ENCODE results near the gene AK9.
"Not testable (repeated sequence)": the region's sequence is repeated elsewhere in the genome, so short reads cannot be mapped to it uniquely, and the experiment has no call there.

The AK9 gene

GRCh38 chr6:109693111-109693510, 2.1 kb upstream of the AK9 start:
- no peak for DNase-seq

- peak; percentile 54 for DNase-seq
These were observed 647 bp downstream of the AK9 start for GRCh38 chr6:109690373-109690736.

- DNase-seq, result no peak
These were observed 3.7 kb downstream of the AK9 start for GRCh38 chr6:109687271-109687761.

- no peak for DNase-seq
These were observed 4.3 kb downstream of the AK9 start for GRCh38 chr6:109686566-109687265.

GRCh38 chr6:109678661-109679505, 12.1 kb downstream of the AK9 start:
- DNase-seq, result not testable (repeated sequence)

- no peak for DNase-seq
These were observed 12.8 kb downstream of the AK9 start for GRCh38 chr6:109678240-109678639.

- no peak for DNase-seq
These were observed 14.3 kb downstream of the AK9 start for GRCh38 chr6:109676724-109677123.

- no peak for DNase-seq
These were observed 18.2 kb downstream of the AK9 start for GRCh38 chr6:109672839-109673238.

- no peak for DNase-seq
These were observed 18.8 kb downstream of the AK9 start for GRCh38 chr6:109672175-109672574.

GRCh38 chr6:109671733-109672132, 19.3 kb downstream of the AK9 start:
- DNase-seq, result no peak

- DNase-seq, result no peak
These were observed 21.2 kb downstream of the AK9 start for GRCh38 chr6:109669811-109670210.

- no peak for DNase-seq
These were observed 28.8 kb downstream of the AK9 start for GRCh38 chr6:109662192-109662591.

- no peak for DNase-seq
These were observed 30.3 kb downstream of the AK9 start for GRCh38 chr6:109660526-109661320.

GRCh38 chr6:109655761-109656262, 35.2 kb downstream of the AK9 start:
- DNase-seq, result no peak

GRCh38 chr6:109653264-109653663, 37.7 kb downstream of the AK9 start:
- DNase-seq, result no peak

- DNase-seq, result no peak
These were observed 46.9 kb downstream of the AK9 start for GRCh38 chr6:109644131-109644530.

GRCh38 chr6:109632405-109632804, 58.6 kb downstream of the AK9 start:
- DNase-seq, result no peak

- no peak for DNase-seq
These were observed 59.6 kb downstream of the AK9 start for GRCh38 chr6:109631403-109631802.

- no peak for DNase-seq
These were observed 62.6 kb downstream of the AK9 start for GRCh38 chr6:109628158-109629000.

- no peak for DNase-seq
These were observed 64.7 kb downstream of the AK9 start for GRCh38 chr6:109626311-109626710.

GRCh38 chr6:109625199-109625598, 65.8 kb downstream of the AK9 start:
- no peak for DNase-seq

GRCh38 chr6:109623288-109623687, 67.7 kb downstream of the AK9 start:
- DNase-seq, result no peak
